ENCODE data around the gene KRT23.

KRT23 gene

GRCh38 chr17:40910441-40910841 is 27.0 kb downstream of the KRT23 start:
- TF ChIP-seq CTCF (conservative IDR thresholded peaks at IDR 0.05) = no peak
- H3K27ac ChIP-seq = peak overlapping the region; percentile 20; the same call in 1 of the 2 replicates

GRCh38 chr17:40909755-40910154 is 27.7 kb downstream of the KRT23 start:
- TF ChIP-seq CTCF (conservative IDR thresholded peaks at IDR 0.05) = no peak
- peak overlapping the region; percentile 20 for H3K27ac ChIP-seq

- H3K27ac ChIP-seq = peak overlapping the region; percentile 20; the same call in 1 of the 2 replicates
- TF ChIP-seq CTCF (conservative IDR thresholded peaks at IDR 0.05) = peak; percentile 89
These were observed 28.1 kb downstream of the KRT23 start for GRCh38 chr17:40909351-40909750.

GRCh38 chr17:40906613-40907012 is 30.8 kb downstream of the KRT23 start:
- H3K27ac ChIP-seq = no peak overlapping the region
- no peak for TF ChIP-seq CTCF (conservative IDR thresholded peaks at IDR 0.05)

GRCh38 chr17:40905370-40905769 is 32.1 kb downstream of the KRT23 start:
- no peak overlapping the region for H3K27ac ChIP-seq
- TF ChIP-seq CTCF (conservative IDR thresholded peaks at IDR 0.05) = no peak

GRCh38 chr17:40903129-40903847 is 34.2 kb downstream of the KRT23 start:
- no peak overlapping the region for H3K27ac ChIP-seq
- no peak for TF ChIP-seq CTCF (conservative IDR thresholded peaks at IDR 0.05)

- TF ChIP-seq CTCF (conservative IDR thresholded peaks at IDR 0.05) = no peak
- no peak overlapping the region for H3K27ac ChIP-seq
These were observed 34.9 kb downstream of the KRT23 start for GRCh38 chr17:40902498-40902897.
